GM12878 (cell line): Measurements from ENCODE around the gene PAPOLA. TPM values are rescaled to one million over a fixed set of nuclear protein-coding genes. Genes with fewer than 3 reads are reported as not detected.
A peak's percentile ranks its signal among the peaks of the same experiment; 100 is the strongest.

ENCODE experiments used
- ATAC-seq: fragments of 200-7000 bp; cut with Tn5 transposase; 3 replicates; pipeline ENCODE4 v1.9.1; 2020; ENCODE audit warnings: mild to moderate bottlenecking, moderate library complexity
- BruUV-seq: library from RNA; stranded (reverse); fragments of 400-500 nt; replicated peaks from 2 replicates; lab custom pipeline; 2021; lab: Mats Ljungman, UMichigan
- CTCF ChIA-PET: fragments of 300-600 bp; sonication (Branson Sonifier 250); formaldehyde crosslinking; extraction: SDS; loops from one replicate; lab custom pipeline; 2021; ENCODE audit warnings: inconsistent platforms; lab: Yijun Ruan, JAX
- POLR2A ChIA-PET: fragments of 350-600 bp; formaldehyde crosslinking; extraction: SDS; loops from one replicate; lab custom pipeline; 2021; ENCODE audit warnings: inconsistent platforms; lab: Charles Lee
- RAD21 ChIA-PET: fragments of 300-600 bp; sonication (Branson Sonifier 250); formaldehyde crosslinking; loops from one replicate; lab custom pipeline; 2023; ENCODE audit warnings: antibody characterized with exemption; ENCODE audit not compliant: unreplicated experiment; lab: Charles Lee
- SMC1A ChIA-PET: fragments of 300-600 bp; sonication (Branson Sonifier 250); formaldehyde crosslinking; loops from one replicate; lab custom pipeline; 2023; ENCODE audit not compliant: unreplicated experiment, uncharacterized antibody; lab: Charles Lee
- DNase-seq: peaks from one replicate; pipeline ENCODE4 v3.0.0-alpha.2; 2011; ENCODE audit warnings: low read depth, low spot score
- FAIRE-seq: peaks from 3 replicates; lab custom pipeline; 2011; peaks lifted over from hg19 to GRCh38; lab: Jason Lieb, UNC
- H2AFZ ChIP-seq: 2 replicates; pipeline ENCODE4 v1.6.0; 2011; ENCODE audit warnings: low read depth, low read length, control low read depth; ENCODE audit not compliant: control insufficient read depth
- H3K27ac ChIP-seq: 2 replicates; pipeline ENCODE4 v1.5.1; 2011; ENCODE audit warnings: control low read depth; ENCODE audit not compliant: control insufficient read depth, insufficient read depth
- H3K27me3 ChIP-seq, 2 experiments: replicated peaks in 1 of 2; 2 replicates each; pipeline versions ENCODE4 v1.6.0 to v1.6.1; 2011; ENCODE audit warnings: low read length in 1 of 2; ENCODE audit not compliant: control insufficient read depth in 2 of 2, insufficient read depth in 2 of 2
- H3K36me3 ChIP-seq, 2 experiments: 2 replicates each; pipeline ENCODE4 v1.5.1; 2011; ENCODE audit warnings: low read length in 1 of 2; ENCODE audit not compliant: control insufficient read depth in 2 of 2, insufficient read depth in 2 of 2
- H3K4me1 ChIP-seq: 2 replicates; pipeline ENCODE4 v1.6.1; 2011; ENCODE audit warnings: mild to moderate bottlenecking, low read length, moderate library complexity, mixed read lengths; ENCODE audit not compliant: control insufficient read depth, insufficient read depth
- H3K4me2 ChIP-seq: 2 replicates; pipeline ENCODE4 v1.6.0; 2011; ENCODE audit warnings: control low read depth; ENCODE audit not compliant: control insufficient read depth, insufficient read depth
- H3K4me3 ChIP-seq: fragments of 200-600 bp; sonication (generic); 2 replicates; pipeline ENCODE4 v1.5.1; 2016
- H3K79me2 ChIP-seq: 2 replicates; pipeline ENCODE4 v1.6.0; 2011; ENCODE audit warnings: low read length; ENCODE audit not compliant: control insufficient read depth, insufficient read depth
- H3K9ac ChIP-seq: 2 replicates; pipeline ENCODE4 v1.8.0; 2011; ENCODE audit warnings: low read length, control low read depth, mixed read lengths; ENCODE audit not compliant: control insufficient read depth, insufficient read depth
- H3K9me3 ChIP-seq: replicated peaks from 3 replicates; pipeline ENCODE4 v1.5.1; 2011; ENCODE audit warnings: mild to moderate bottlenecking, low read length; ENCODE audit not compliant: control insufficient read depth, insufficient read depth
- H4K20me1 ChIP-seq: 2 replicates; pipeline ENCODE4 v1.6.0; 2011; ENCODE audit not compliant: control insufficient read depth, insufficient read depth
- BCL3 ChIP-seq: IDR thresholded peaks from 2 replicates; pipeline ENCODE4 v1.6.1; 2011; ENCODE audit warnings: borderline replicate concordance, low read depth, mild to moderate bottlenecking, moderate library complexity, low read length; ENCODE audit not compliant: insufficient read depth, poor library complexity, severe bottlenecking
- BMI1 ChIP-seq: fragments of 450-650 bp; IDR thresholded peaks from 2 replicates; pipeline ENCODE4 v1.6.1; 2016; ENCODE audit warnings: mild to moderate bottlenecking, moderate library complexity, borderline replicate concordance
- LARP7 ChIP-seq: fragments of 450-650 bp; IDR thresholded peaks from 2 replicates; pipeline ENCODE4 v1.6.1; 2017; ENCODE audit warnings: mild to moderate bottlenecking
- NFIC ChIP-seq: IDR thresholded peaks from 2 replicates; pipeline ENCODE4 v1.6.1; 2012; ENCODE audit warnings: low read depth, mild to moderate bottlenecking, inconsistent platforms, low read length, moderate library complexity
- POU2F2 ChIP-seq: IDR thresholded peaks from 3 replicates; pipeline ENCODE4 v1.6.1; 2011; ENCODE audit warnings: low read depth, mild to moderate bottlenecking, low read length, borderline replicate concordance
- REST ChIP-seq: IDR thresholded peaks from 2 replicates; pipeline ENCODE4 v1.6.1; 2012; ENCODE audit warnings: mild to moderate bottlenecking, low read depth, low read length
- SMAD1 ChIP-seq: fragments of 450-650 bp; IDR thresholded peaks from 2 replicates; pipeline ENCODE4 v1.6.1; 2018; ENCODE audit warnings: mild to moderate bottlenecking, low read depth; ENCODE audit not compliant: partially characterized antibody
- SP1 ChIP-seq: IDR thresholded peaks from one replicate; pipeline ENCODE4 v1.6.1; 2011; ENCODE audit warnings: low read depth, low read length
- STAT1 ChIP-seq: fragments of 450-650 bp; conservative IDR thresholded peaks from 2 replicates; pipeline ENCODE4 v1.6.1; 2014; ENCODE audit warnings: antibody characterized with exemption, mild to moderate bottlenecking
- STAT3 ChIP-seq: IDR thresholded peaks from 2 replicates; pipeline ENCODE4 v1.6.1; 2011; ENCODE audit warnings: low read depth, low read length, improper control_type of control experiment
- TARDBP ChIP-seq: IDR thresholded peaks from 2 replicates; pipeline ENCODE4 v1.6.1; 2016; ENCODE audit warnings: borderline replicate concordance
- YBX1 ChIP-seq: fragments of 450-650 bp; IDR thresholded peaks from 2 replicates; pipeline ENCODE4 v1.6.1; 2016; ENCODE audit warnings: antibody characterized with exemption
- ZBTB40 ChIP-seq: fragments of 450-650 bp; IDR thresholded peaks from 2 replicates; pipeline ENCODE4 v1.6.1; 2016; ENCODE audit warnings: mild to moderate bottlenecking, moderate library complexity, borderline replicate concordance
- ZNF384 ChIP-seq: IDR thresholded peaks from 2 replicates; pipeline ENCODE4 v1.6.1; 2012; ENCODE audit warnings: low read depth, mild to moderate bottlenecking, low read length, improper control_type of control experiment, borderline replicate concordance
- ZZZ3 ChIP-seq: IDR thresholded peaks from 2 replicates; pipeline ENCODE4 v1.6.1; 2011; ENCODE audit warnings: low read depth; ENCODE audit not compliant: control insufficient read depth, insufficient read length
- WGBS: methylation state at CpG from one replicate; pipeline ENCODE4 v1.1.6; 2016; ENCODE audit warnings: low lambda C conversion rate; ENCODE audit not compliant: insufficient replicate concordance, insufficient coverage; ENCODE audit errors: missing lambda C conversion rate; 5-methylcytosine and 5-hydroxymethylcytosine counted together
- in situ Hi-C: fragments of 300-500 bp; cut with MboI; formaldehyde crosslinking; loops from 9 replicates; pipeline ENCODE4 v1.14.3; 2018; ENCODE audit warnings: mixed read lengths
- intact Hi-C: fragments of 100-400 bp; cut with micrococcal nuclease; formaldehyde crosslinking; loops from one replicate; pipeline ENCODE4 v1.14.2; 2022; ENCODE audit not compliant: unreplicated experiment
- polyA plus RNA-seq, 11 experiments: library from polyadenylated mRNA; depleted of rRNA in 4 of 11; unstranded in 6 of 11; stranded (reverse) in 5 of 11; fragments of >200 nt; fragmentation: Nextera tagmentation in 4 of 11; fragmentation: Illumina TruSeq in 1 of 11; extraction: Ambion mirVana in 4 of 11; extraction: Trizol in 1 of 11; gene quantifications; 1 replicate in 1 of 11; 2 replicates in 10 of 11; pipeline versions ENCODE4 v1.2.1 to v1.2.3, GENCODE V29; 2011 to 2016; ENCODE audit warnings: inconsistent platforms in 2 of 11, missing spikeins in 2 of 11, low read depth in 1 of 11
- total RNA-seq, 4 experiments: library from RNA; depleted of rRNA in 3 of 4; stranded (reverse); fragments of >200 nt in 3 of 4; fragmentation: Illumina TruSeq in 1 of 4; extraction: Trizol in 1 of 4; gene quantifications; 2 replicates each; pipeline versions ENCODE4 v1.2.1 to v1.2.3, GENCODE V29; 2013 to 2021

PAPOLA gene
- total and polyA plus RNA-seq, 10 of the 15 experiments (the other 5 are each of a cell fraction or from before 2014, with no cell fraction given): 46.0 to 185 (median 114) TPM

- Histone ChIP-seq H3K79me2 (peaks cover 96% of the 10 kb centered on the region), H3K9ac (no peak overlapping the region), H3K27ac (no peak overlapping the region; the same call in 1 of the 2 replicates), H4K20me1 (peaks cover 3% of the 10 kb centered on the region; the same call in 1 of the 2 replicates), H3K4me1 (peaks cover 40% of the 10 kb centered on the region), H3K36me3 (no peaks in the 10 kb centered on the region; a peak in 1 of 4 replicates), H3K27me3 (no peaks in the 10 kb centered on the region), H2AFZ (no peak overlapping the region), H3K4me2 (peak overlapping the region; percentile 17), H3K4me3 (peak overlapping the region; percentile 39; the same call in 1 of the 2 replicates), H3K9me3 (no peaks in the 10 kb centered on the region; the same call in none of the 3 replicates)
- SMC1A ChIA-PET: interaction anchor here (1.2 to 1.3 kb wide), 2 partner anchors 8 to 13 kb away, joined by 3 to 13 read pairs; no protein-coding TSS in a partner anchor
- in situ Hi-C loops: no loop called here
- BruUV-seq: no TSS peak
- CTCF ChIA-PET: no interaction called here
- ATAC-seq: peak; percentile 68
- DNase-seq: no peak
- 8% methylated on average over 6 of the region's 6 CpGs for WGBS
- intact Hi-C loops: no loop called here
- RAD21 ChIA-PET: no interaction called here
- FAIRE-seq: no peak
- POLR2A ChIA-PET: no interaction called here
- no peak for TF ChIP-seq NFIC
- TF ChIP-seq STAT3: no peak
- no peak for TF ChIP-seq BCL3
- TF ChIP-seq ZZZ3: no peak
- no peak for TF ChIP-seq LARP7
- no peak for TF ChIP-seq STAT1
- no peak for TF ChIP-seq SP1
- no peak for TF ChIP-seq ZBTB40
- peak; percentile 91 for TF ChIP-seq POU2F2
- TF ChIP-seq YBX1: no peak
- no peak for TF ChIP-seq TARDBP
- TF ChIP-seq BMI1: no peak
- no peak for TF ChIP-seq SMAD1
- peak; percentile 79 for TF ChIP-seq ZNF384
- TF ChIP-seq REST: no peak
Measured at GRCh38 chr14:96509457-96510090, 7.4 kb downstream of the PAPOLA start.
